Measurements from ENCODE around the gene RGS14.

DNA sequence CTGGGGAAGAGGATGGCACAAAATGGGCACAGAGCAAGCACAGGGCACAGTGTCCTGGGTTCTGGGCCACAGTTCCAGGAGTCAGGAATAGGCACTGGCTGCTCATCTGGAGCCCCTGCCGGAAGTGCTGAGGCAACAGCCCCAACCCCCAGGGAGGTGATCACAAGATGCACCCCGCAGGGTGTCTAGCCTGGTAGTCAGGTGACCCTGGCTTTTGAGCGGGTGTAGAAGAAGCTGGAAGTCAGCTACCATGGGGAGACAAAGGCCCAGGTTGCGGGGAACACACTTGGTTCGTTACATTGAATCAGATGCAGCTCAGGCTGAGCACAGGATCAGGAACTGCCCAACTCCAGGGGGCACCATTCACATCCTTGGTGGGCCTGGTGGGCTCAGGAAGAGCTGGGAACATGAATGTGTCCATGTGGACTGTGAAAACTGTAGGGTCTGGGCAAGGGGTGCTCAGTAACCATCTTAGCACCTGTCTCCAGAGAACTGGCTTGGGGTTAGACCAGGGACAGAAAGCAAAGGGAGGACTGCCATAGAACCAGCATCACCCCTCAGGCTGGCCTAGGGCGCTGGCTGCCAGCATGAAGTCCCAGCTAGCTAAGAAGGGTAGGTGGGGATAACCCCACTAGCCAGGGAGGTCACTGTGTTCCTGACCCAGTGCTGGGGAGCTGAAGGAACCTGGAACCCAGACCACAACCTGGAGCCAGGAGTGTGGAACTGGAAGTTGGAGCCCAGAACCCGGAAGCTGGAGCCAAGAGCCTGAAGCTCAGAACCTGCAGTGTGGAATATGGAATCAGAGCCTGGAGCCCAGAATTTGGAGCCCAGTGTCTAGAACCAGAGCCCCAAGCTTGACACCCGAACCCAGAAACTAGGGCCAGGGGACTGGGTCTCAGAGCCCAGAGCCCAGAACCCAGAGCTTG is 20.4 kb downstream of the RGS14 start:
- TF ChIP-seq, protein P1, sequence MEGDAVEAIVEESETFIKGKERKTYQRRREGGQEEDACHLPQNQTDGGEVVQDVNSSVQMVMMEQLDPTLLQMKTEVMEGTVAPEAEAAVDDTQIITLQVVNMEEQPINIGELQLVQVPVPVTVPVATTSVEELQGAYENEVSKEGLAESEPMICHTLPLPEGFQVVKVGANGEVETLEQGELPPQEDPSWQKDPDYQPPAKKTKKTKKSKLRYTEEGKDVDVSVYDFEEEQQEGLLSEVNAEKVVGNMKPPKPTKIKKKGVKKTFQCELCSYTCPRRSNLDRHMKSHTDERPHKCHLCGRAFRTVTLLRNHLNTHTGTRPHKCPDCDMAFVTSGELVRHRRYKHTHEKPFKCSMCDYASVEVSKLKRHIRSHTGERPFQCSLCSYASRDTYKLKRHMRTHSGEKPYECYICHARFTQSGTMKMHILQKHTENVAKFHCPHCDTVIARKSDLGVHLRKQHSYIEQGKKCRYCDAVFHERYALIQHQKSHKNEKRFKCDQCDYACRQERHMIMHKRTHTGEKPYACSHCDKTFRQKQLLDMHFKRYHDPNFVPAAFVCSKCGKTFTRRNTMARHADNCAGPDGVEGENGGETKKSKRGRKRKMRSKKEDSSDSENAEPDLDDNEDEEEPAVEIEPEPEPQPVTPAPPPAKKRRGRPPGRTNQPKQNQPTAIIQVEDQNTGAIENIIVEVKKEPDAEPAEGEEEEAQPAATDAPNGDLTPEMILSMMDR (IDR thresholded peaks at IDR 0.05), result no peak
- TF ChIP-seq POLR2AphosphoS5 (IDR thresholded peaks at IDR 0.05) (no peak), POLR2A (IDR thresholded peaks at IDR 0.05) (no peak)
